ENCODE results near the gene REXO2.
A peak's percentile ranks its signal among the peaks of the same experiment; 100 is the strongest.

The REXO2 gene

GRCh38 chr11:114439229-114440120 lies at the start of gene REXO2:
Gene REXO2, plus strand, starts transcription at chr11:114439467. Its CDS starts 62 bp downstream, at chr11:114439529.
- ATAC-seq (peak; percentile 98), DNase-seq (ENCODE audit: low spot score in 2 of 2) (peak; percentile 84 to 95)
- H3K36me3 Mint-ChIP-seq, result peaks cover 37% of the 10 kb centered on the region
- H3K4me1 Mint-ChIP-seq, result peaks cover 29% of the 10 kb centered on the region
- peak within 1 kb of the TSS; percentile 99 for H3K4me3 Mint-ChIP-seq
- H3K9me3 Mint-ChIP-seq, result no peaks in the 10 kb centered on the region
- H3K27ac Mint-ChIP-seq, result peak within 1 kb of the TSS; percentile 97

GRCh38 chr11:114392735-114393667 lies 46.3 kb upstream of the REXO2 start:
- Mint-ChIP-seq H3K9me3 (no peaks in the 10 kb centered on the region), H3K4me3 (no peak overlapping the region), H3K27ac (no peak overlapping the region), H3K36me3 (no peaks in the 10 kb centered on the region), H3K4me1 (peaks cover 5% of the 10 kb centered on the region)
- no peak for DNase-seq (ENCODE audit: low spot score in 2 of 2)
- no peak for ATAC-seq

GRCh38 chr11:114395736-114396135 lies 43.5 kb upstream of the REXO2 start:
- Mint-ChIP-seq H3K9me3 (no peaks in the 10 kb centered on the region), H3K27ac (no peak overlapping the region), H3K4me1 (peaks cover 19% of the 10 kb centered on the region), H3K36me3 (peaks cover 9% of the 10 kb centered on the region), H3K4me3 (no peak overlapping the region)
- DNase-seq (ENCODE audit: low spot score in 2 of 2) (no peak), ATAC-seq (no peak)

GRCh38 chr11:114396916-114397315 lies 42.4 kb upstream of the REXO2 start:
- Mint-ChIP-seq H3K27ac (no peak overlapping the region), H3K9me3 (no peaks in the 10 kb centered on the region), H3K4me3 (no peak overlapping the region), H3K36me3 (peaks cover 18% of the 10 kb centered on the region), H3K4me1 (peaks cover 19% of the 10 kb centered on the region)
- DNase-seq (ENCODE audit: low spot score in 2 of 2) (no peak), ATAC-seq (no peak)

- DNase-seq (ENCODE audit: low spot score in 2 of 2) (no peak), ATAC-seq (no peak)
- Mint-ChIP-seq H3K4me3 (no peak overlapping the region), H3K27ac (no peak overlapping the region), H3K9me3 (no peaks in the 10 kb centered on the region), H3K4me1 (peaks cover 19% of the 10 kb centered on the region), H3K36me3 (peaks cover 24% of the 10 kb centered on the region)
These were observed 41.8 kb upstream of the REXO2 start for GRCh38 chr11:114397349-114397982.

GRCh38 chr11:114398303-114398920 lies 40.9 kb upstream of the REXO2 start:
- H3K4me1 Mint-ChIP-seq, result peaks cover 26% of the 10 kb centered on the region

GRCh38 chr11:114399490-114400215 lies 39.6 kb upstream of the REXO2 start:
- DNase-seq (ENCODE audit: low spot score in 2 of 2), result no peak
- Mint-ChIP-seq H3K36me3 (peaks cover 45% of the 10 kb centered on the region), H3K9me3 (no peaks in the 10 kb centered on the region), H3K4me1 (peaks cover 34% of the 10 kb centered on the region), H3K27ac (peak overlapping the region; percentile 99), H3K4me3 (peak overlapping the region; percentile 92)
- ATAC-seq, result peak; percentile 29

More at GRCh38 chr11:114398303-114398920, 40.9 kb upstream of the REXO2 start:
- Mint-ChIP-seq H3K9me3 (no peaks in the 10 kb centered on the region), H3K4me3 (peak overlapping the region; percentile 92), H3K36me3 (peaks cover 33% of the 10 kb centered on the region), H3K27ac (peak overlapping the region; percentile 99)
- DNase-seq (ENCODE audit: low spot score in 2 of 2) (no peak), ATAC-seq (no peak)

GRCh38 chr11:114400216-114400914 lies 38.9 kb upstream of the REXO2 start, which contains the start of the genes C11orf71 and RBM7:
Gene C11orf71, minus strand, starts transcription at chr11:114400511. Its CDS starts 180 bp downstream, at chr11:114400331.
Gene RBM7, plus strand, starts transcription at chr11:114400666. Its CDS starts 6 bp downstream, at chr11:114400672.
- H3K4me1 Mint-ChIP-seq, result peaks cover 34% of the 10 kb centered on the region
- peak; percentile 94 to 98 for DNase-seq (ENCODE audit: low spot score in 2 of 2)
- no peaks in the 10 kb centered on the region for H3K9me3 Mint-ChIP-seq
- peak within 1 kb of the TSS; percentile 92 for H3K4me3 Mint-ChIP-seq
- peak; percentile 97 for ATAC-seq
- H3K36me3 Mint-ChIP-seq, result peaks cover 53% of the 10 kb centered on the region
- peak within 1 kb of the TSS; percentile 99 for H3K27ac Mint-ChIP-seq

GRCh38 chr11:114400915-114401223 lies 38.4 kb upstream of the REXO2 start:
- DNase-seq (ENCODE audit: low spot score in 2 of 2) (no peak), ATAC-seq (no peak)
- Mint-ChIP-seq H3K9me3 (no peaks in the 10 kb centered on the region), H3K27ac (peak overlapping the region; percentile 99), H3K4me3 (peak overlapping the region; percentile 92), H3K36me3 (peaks cover 58% of the 10 kb centered on the region), H3K4me1 (peaks cover 34% of the 10 kb centered on the region)

GRCh38 chr11:114401311-114401710 lies 38.0 kb upstream of the REXO2 start:
- peak overlapping the region; percentile 92 for H3K4me3 Mint-ChIP-seq
- DNase-seq (ENCODE audit: low spot score in 2 of 2), result no peak
- H3K9me3 Mint-ChIP-seq, result no peaks in the 10 kb centered on the region
- no peak for ATAC-seq
- peaks cover 62% of the 10 kb centered on the region for H3K36me3 Mint-ChIP-seq
- peak overlapping the region; percentile 99 for H3K27ac Mint-ChIP-seq
- peaks cover 34% of the 10 kb centered on the region for H3K4me1 Mint-ChIP-seq

GRCh38 chr11:114412946-114413345 lies 26.3 kb upstream of the REXO2 start:
- H3K4me3 Mint-ChIP-seq, result no peak overlapping the region
- peaks cover 42% of the 10 kb centered on the region for H3K36me3 Mint-ChIP-seq
- no peaks in the 10 kb centered on the region for H3K9me3 Mint-ChIP-seq
- DNase-seq (ENCODE audit: low spot score in 2 of 2), result no peak
- no peaks in the 10 kb centered on the region for H3K4me1 Mint-ChIP-seq
- no peak for ATAC-seq
- no peak overlapping the region for H3K27ac Mint-ChIP-seq

GRCh38 chr11:114413958-114414357 lies 25.3 kb upstream of the REXO2 start:
- H3K4me3 Mint-ChIP-seq, result no peak overlapping the region
- ATAC-seq, result no peak
- DNase-seq (ENCODE audit: low spot score in 2 of 2), result no peak
- no peak overlapping the region for H3K27ac Mint-ChIP-seq
- H3K4me1 Mint-ChIP-seq, result no peaks in the 10 kb centered on the region
- H3K9me3 Mint-ChIP-seq, result no peaks in the 10 kb centered on the region
- H3K36me3 Mint-ChIP-seq, result peaks cover 32% of the 10 kb centered on the region

- no peaks in the 10 kb centered on the region for H3K9me3 Mint-ChIP-seq
- H3K27ac Mint-ChIP-seq, result no peak overlapping the region
- DNase-seq (ENCODE audit: low spot score in 2 of 2), result no peak
- no peak overlapping the region for H3K4me3 Mint-ChIP-seq
- no peaks in the 10 kb centered on the region for H3K4me1 Mint-ChIP-seq
- no peak for ATAC-seq
- peaks cover 12% of the 10 kb centered on the region for H3K36me3 Mint-ChIP-seq
These were observed 22.8 kb upstream of the REXO2 start for GRCh38 chr11:114416441-114416961.

Data from stimulated activated effector memory CD8-positive, alpha-beta T cell treated with anti-CD3 and anti-CD28 coated beads, Interleukin-12 subunit alpha, Interleukin-12 subunit beta, amount 100 ng/mL, for 72 hours (primary cell).